NB4 (cell line): ENCODE measurements around the gene PRKAR1B.

ENCODE experiments used
- CTCF ChIP-seq: IDR thresholded peaks from one replicate; pipeline ENCODE4 v1.5.1; 2012; ENCODE audit warnings: low read depth, low read length
- POLR2A ChIP-seq: IDR thresholded peaks from 2 replicates; pipeline ENCODE4 v1.6.1; 2011; ENCODE audit warnings: mild to moderate bottlenecking; ENCODE audit not compliant: insufficient read length; ENCODE audit errors: extremely low read depth
- TF ChIP-seq, protein P1 (sequence below): IDR thresholded peaks from 2 replicates; pipeline ENCODE4 v1.6.1; 2011; ENCODE audit warnings: low read depth, low read length

DNA sequence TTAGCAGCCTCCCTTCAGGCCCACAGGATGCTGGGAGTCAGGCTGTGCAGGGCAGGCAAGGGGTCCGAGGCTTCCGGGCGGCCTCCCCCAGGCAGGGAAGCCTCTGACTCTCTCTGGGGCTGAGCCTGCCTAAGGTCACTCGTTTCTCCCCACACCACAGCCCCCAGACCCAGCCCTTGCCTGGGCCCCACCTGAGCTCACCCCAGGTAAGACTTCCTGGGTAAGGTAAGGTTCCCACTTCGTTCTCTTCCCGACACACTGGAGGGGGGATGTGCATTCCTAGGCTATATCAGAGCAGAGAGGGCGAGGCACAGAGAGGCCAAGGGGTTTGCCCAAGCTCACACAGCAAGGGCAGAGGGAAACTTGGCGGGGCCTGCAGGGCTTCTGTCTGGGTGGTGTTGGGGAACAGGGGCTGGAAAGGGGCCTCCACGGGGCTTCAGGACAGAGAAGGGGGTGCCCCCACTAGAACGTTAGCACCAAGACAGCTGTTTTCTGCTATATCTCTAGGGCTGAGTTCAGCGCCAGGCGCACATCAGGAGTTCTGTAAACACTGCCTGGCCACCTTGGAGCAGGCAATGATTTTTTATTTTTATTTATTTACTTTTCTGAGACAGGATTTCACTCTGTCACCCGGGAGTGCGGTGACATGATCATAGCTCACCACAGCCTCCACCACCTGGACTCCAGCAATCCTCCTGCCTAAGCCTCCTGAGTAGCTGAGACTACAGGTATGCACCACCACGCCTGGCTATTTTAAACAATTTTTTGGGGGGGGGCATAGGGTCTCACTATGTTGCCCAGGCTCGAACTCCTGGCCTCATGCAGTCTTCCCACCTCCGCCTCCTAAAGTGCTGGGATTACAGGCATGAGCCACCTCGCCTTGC lies 182.5 kb downstream of the PRKAR1B start:
- no peak for TF ChIP-seq CTCF
- no peak for TF ChIP-seq POLR2A
- TF ChIP-seq, protein P1, sequence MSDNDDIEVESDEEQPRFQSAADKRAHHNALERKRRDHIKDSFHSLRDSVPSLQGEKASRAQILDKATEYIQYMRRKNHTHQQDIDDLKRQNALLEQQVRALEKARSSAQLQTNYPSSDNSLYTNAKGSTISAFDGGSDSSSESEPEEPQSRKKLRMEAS, result no peak
